Breast epithelium (tissue), 4 donors: ENCODE measurements around the gene ABI3BP. TPM values are rescaled to one million over a fixed set of nuclear protein-coding genes. Genes with fewer than 3 reads are reported as not detected.

Experiments used
- DNase-seq, 2 donors: peaks; one replicate each; pipeline ENCODE4 v3.0.0-alpha.2; 2019; ENCODE audit warnings: low spot score in 2 of 2
- H3K27ac ChIP-seq, 2 donors: fragments of 200-600 bp; sonication (generic) in 1 of 2; one replicate each; pipeline ENCODE4 v1.5.1; 2016 to 2019; ENCODE audit warnings: mild to moderate bottlenecking in 1 of 2
- H3K27me3 ChIP-seq, 2 donors: fragments of 200-600 bp; sonication (generic) in 1 of 2; one replicate each; pipeline versions ENCODE4 v1.5.1 to v1.6.0; 2017 to 2019; ENCODE audit warnings: control low read depth in 1 of 2, mild to moderate bottlenecking in 1 of 2
- H3K36me3 ChIP-seq: fragments of 200-600 bp; one replicate; pipeline ENCODE4 v1.5.1; 2019
- H3K4me1 ChIP-seq, 2 donors: fragments of 200-600 bp; sonication (generic); one replicate each; pipeline ENCODE4 v1.5.1; 2016 to 2019; ENCODE audit warnings: control low read depth in 1 of 2
- H3K4me3 ChIP-seq, 3 donors: fragments of 200-600 bp; sonication (generic); 1 replicate in 2 of 3; 2 replicates in 1 of 3; pipeline ENCODE4 v1.5.1; 2016 to 2019; ENCODE audit warnings: mild to moderate bottlenecking in 3 of 3, moderate library complexity in 2 of 3
- H3K9me3 ChIP-seq, 2 donors: fragments of 200-600 bp; sonication (generic) in 1 of 2; one replicate each; pipeline ENCODE4 v1.5.1; 2016 to 2019; ENCODE audit warnings: control low read depth in 1 of 2
- CTCF ChIP-seq, 3 donors: fragments of 450-650 bp; IDR thresholded peaks; one replicate each; pipeline ENCODE4 v1.5.1; 2016 to 2017; ENCODE audit warnings: antibody characterized with exemption in 3 of 3, mild to moderate bottlenecking in 3 of 3, moderate library complexity in 3 of 3
- POLR2A ChIP-seq: fragments of 450-650 bp; IDR thresholded peaks from one replicate; pipeline ENCODE4 v1.6.1; 2016; ENCODE audit warnings: antibody characterized with exemption, mild to moderate bottlenecking, moderate library complexity
- POLR2AphosphoS5 ChIP-seq, 3 donors: sonication (generic); formaldehyde crosslinking; IDR thresholded peaks; one replicate each; pipeline ENCODE4 v1.6.1; 2017; ENCODE audit warnings: antibody characterized with exemption in 3 of 3
- intact Hi-C: fragments of 100-400 bp; cut with DNase I; formaldehyde crosslinking; loops from one replicate; pipeline ENCODE4 v1.15.1; 2023; ENCODE audit warnings: low total_unique reads
- total RNA-seq, 3 donors: library from RNA; depleted of rRNA; stranded (reverse); fragments of >200 nt; gene quantifications; one replicate each; pipeline ENCODE4 v1.1.0, GENCODE V29; 2016

Gene ABI3BP
- total RNA-seq, 3 donors from 2014 or later: 17.4 to 170 (median 41.1) TPM

GRCh38 chr3:100836661-100837060 lies 156.6 kb downstream of the ABI3BP start:
- no peaks in the 10 kb centered on the region for H3K4me1 ChIP-seq
- no peak overlapping the region for H3K27ac ChIP-seq
- DNase-seq: no peak
- intact Hi-C loops: no loop called here
- H3K27me3 ChIP-seq: no peaks in the 10 kb centered on the region
- no peaks in the 10 kb centered on the region for H3K9me3 ChIP-seq
- no peaks in the 10 kb centered on the region for H3K36me3 ChIP-seq
- H3K4me3 ChIP-seq: no peak overlapping the region
- TF ChIP-seq CTCF (IDR thresholded peaks at IDR 0.05) (no peak), POLR2A (no peak), POLR2AphosphoS5 (IDR thresholded peaks at IDR 0.05) (no peak)

- no peak for TF ChIP-seq POLR2AphosphoS5 (IDR thresholded peaks at IDR 0.05)
- no peak for TF ChIP-seq POLR2A
- TF ChIP-seq CTCF (IDR thresholded peaks at IDR 0.05): no peak
- H3K4me3 ChIP-seq: no peak overlapping the region
- no peaks in the 10 kb centered on the region for H3K4me1 ChIP-seq
- H3K27ac ChIP-seq: no peak overlapping the region
- DNase-seq: no peak
- no peaks in the 10 kb centered on the region for H3K27me3 ChIP-seq
- no peaks in the 10 kb centered on the region for H3K9me3 ChIP-seq
- intact Hi-C loops: no loop called here
- H3K36me3 ChIP-seq: no peaks in the 10 kb centered on the region
Observed at GRCh38 chr3:100834332-100834731, 158.9 kb downstream of the ABI3BP start.

GRCh38 chr3:100833483-100833882 lies 159.7 kb downstream of the ABI3BP start:
- no peaks in the 10 kb centered on the region for H3K4me1 ChIP-seq
- H3K27ac ChIP-seq: no peak overlapping the region
- no peak overlapping the region for H3K4me3 ChIP-seq
- TF ChIP-seq CTCF (IDR thresholded peaks at IDR 0.05) (no peak), POLR2AphosphoS5 (IDR thresholded peaks at IDR 0.05) (no peak), POLR2A (no peak)
- no peaks in the 10 kb centered on the region for H3K36me3 ChIP-seq
- intact Hi-C loops: no loop called here
- no peak for DNase-seq
- no peaks in the 10 kb centered on the region for H3K9me3 ChIP-seq
- H3K27me3 ChIP-seq: no peaks in the 10 kb centered on the region

- no peak for TF ChIP-seq POLR2A
- H3K4me1 ChIP-seq: no peaks in the 10 kb centered on the region
- no peak overlapping the region for H3K27ac ChIP-seq
- H3K4me3 ChIP-seq: no peak overlapping the region
- no peaks in the 10 kb centered on the region for H3K36me3 ChIP-seq
- H3K27me3 ChIP-seq: no peaks in the 10 kb centered on the region
- DNase-seq: no peak
- intact Hi-C loops: no loop called here
- no peaks in the 10 kb centered on the region for H3K9me3 ChIP-seq
Observed at GRCh38 chr3:100831629-100832028, 161.6 kb downstream of the ABI3BP start.

- DNase-seq: no peak
- no peak for TF ChIP-seq POLR2AphosphoS5 (IDR thresholded peaks at IDR 0.05)
- TF ChIP-seq CTCF (IDR thresholded peaks at IDR 0.05): no peak
- TF ChIP-seq POLR2A: no peak
- Histone ChIP-seq H3K36me3 (no peaks in the 10 kb centered on the region), H3K27me3 (no peaks in the 10 kb centered on the region), H3K9me3 (no peaks in the 10 kb centered on the region), H3K4me3 (no peak overlapping the region), H3K27ac (no peak overlapping the region), H3K4me1 (no peaks in the 10 kb centered on the region)
- intact Hi-C loops: no loop called here
Observed at GRCh38 chr3:100830931-100831330, 162.3 kb downstream of the ABI3BP start.

GRCh38 chr3:100825574-100825973 lies 167.6 kb downstream of the ABI3BP start:
- Histone ChIP-seq H3K36me3 (no peaks in the 10 kb centered on the region), H3K4me3 (no peak overlapping the region), H3K4me1 (no peaks in the 10 kb centered on the region), H3K27me3 (no peaks in the 10 kb centered on the region), H3K27ac (no peak overlapping the region), H3K9me3 (no peaks in the 10 kb centered on the region)
- intact Hi-C loops: no loop called here
- DNase-seq: no peak
- no peak for TF ChIP-seq POLR2A
- no peak for TF ChIP-seq POLR2AphosphoS5 (IDR thresholded peaks at IDR 0.05)
- no peak for TF ChIP-seq CTCF (IDR thresholded peaks at IDR 0.05)
